Astrocyte (in vitro differentiated cells and primary cell): ENCODE results near the gene YIPF3. TPM values are rescaled to one million over a fixed set of nuclear protein-coding genes. Genes with fewer than 3 reads are reported as not detected.

Experiments
- DNase-seq: peaks from one replicate; pipeline ENCODE4 v3.0.0-alpha.2; 2010; ENCODE audit warnings: low read depth
- FAIRE-seq: peaks from 2 replicates; lab custom pipeline; 2011; peaks lifted over from hg19 to GRCh38; lab: Jason Lieb, UNC
- H2AFZ ChIP-seq: 2 replicates; pipeline ENCODE4 v1.6.0; 2012; ENCODE audit warnings: low read depth, low read length, inconsistent platforms
- H3K27ac ChIP-seq: 2 replicates; pipeline ENCODE4 v1.5.1; 2011; ENCODE audit warnings: low read depth, low read length, inconsistent platforms
- H3K27me3 ChIP-seq: 2 replicates; pipeline ENCODE4 v1.6.0; 2011; ENCODE audit warnings: low read length, inconsistent platforms; ENCODE audit not compliant: insufficient read depth
- H3K36me3 ChIP-seq: 2 replicates; pipeline ENCODE4 v1.5.1; 2011; ENCODE audit warnings: low read length, inconsistent platforms; ENCODE audit not compliant: insufficient read depth
- H3K4me1 ChIP-seq: 2 replicates; pipeline ENCODE4 v1.5.1; 2011; ENCODE audit warnings: low read length, inconsistent platforms; ENCODE audit not compliant: insufficient read depth
- H3K4me2 ChIP-seq: 2 replicates; pipeline ENCODE4 v1.6.0; 2012; ENCODE audit warnings: low read length, inconsistent platforms
- H3K4me3 ChIP-seq: 2 replicates; pipeline ENCODE4 v1.5.1; 2011; ENCODE audit warnings: low read depth, mild to moderate bottlenecking, low read length, inconsistent platforms; ENCODE audit not compliant: insufficient read depth
- H3K79me2 ChIP-seq: 2 replicates; pipeline ENCODE4 v1.6.0; 2012; ENCODE audit warnings: mild to moderate bottlenecking, low read length, inconsistent platforms; ENCODE audit not compliant: insufficient read depth
- H3K9ac ChIP-seq: 2 replicates; pipeline ENCODE4 v1.6.0; 2012; ENCODE audit warnings: mild to moderate bottlenecking, low read length, inconsistent platforms
- H3K9me3 ChIP-seq: 2 replicates; pipeline ENCODE4 v1.5.1; 2012; ENCODE audit warnings: low read depth, mild to moderate bottlenecking, low read length, inconsistent platforms; ENCODE audit not compliant: insufficient read depth
- H4K20me1 ChIP-seq: 2 replicates; pipeline ENCODE4 v1.6.0; 2012; ENCODE audit warnings: low read length, inconsistent platforms; ENCODE audit not compliant: insufficient read depth
- H3K27ac Mint-ChIP-seq: one replicate; pipeline ENCODE4 v1.8.0; 2021; ENCODE audit warnings: mild to moderate bottlenecking, mixed read lengths; ENCODE audit not compliant: unreplicated experiment
- H3K27me3 Mint-ChIP-seq: one replicate; pipeline ENCODE4 v1.8.0; 2021; ENCODE audit warnings: low read depth, mixed read lengths; ENCODE audit not compliant: unreplicated experiment
- H3K36me3 Mint-ChIP-seq: one replicate; pipeline ENCODE4 v1.8.0; 2021; ENCODE audit warnings: low read depth, mixed read lengths; ENCODE audit not compliant: unreplicated experiment
- H3K4me1 Mint-ChIP-seq: one replicate; pipeline ENCODE4 v1.8.0; 2021; ENCODE audit warnings: low read depth, mixed read lengths; ENCODE audit not compliant: unreplicated experiment
- H3K4me3 Mint-ChIP-seq: one replicate; pipeline ENCODE4 v1.8.0; 2021; ENCODE audit warnings: mild to moderate bottlenecking, moderate library complexity, mixed read lengths; ENCODE audit not compliant: unreplicated experiment
- H3K9me3 Mint-ChIP-seq: one replicate; pipeline ENCODE4 v1.8.0; 2021; ENCODE audit warnings: mild to moderate bottlenecking, mixed read lengths; ENCODE audit not compliant: unreplicated experiment
- CTCF ChIP-seq: IDR thresholded peaks from 2 replicates; pipeline ENCODE4 v1.5.1; 2011; ENCODE audit warnings: low read depth, mild to moderate bottlenecking, inconsistent platforms, low read length, moderate library complexity; ENCODE audit not compliant: insufficient read depth
- EZH2 ChIP-seq: IDR thresholded peaks from 2 replicates; pipeline ENCODE4 v1.6.1; 2012; ENCODE audit warnings: mild to moderate bottlenecking, low read length, inconsistent platforms; ENCODE audit not compliant: insufficient read depth
- total RNA-seq: library from RNA; stranded (reverse); gene quantifications from 2 replicates; pipeline ENCODE4 v1.2.1, GENCODE V29; 2021

The YIPF3 gene
- total RNA-seq, 1 donor from 2014 or later, result 132 TPM

GRCh38 chr6:43477235-43478007 is 39.3 kb downstream of the YIPF3 start, which contains the start of gene TJAP1:
Gene TJAP1 (plus strand): TSS chr6:43477570. CDS start chr6:43499002, 21,432 bp downstream.
- Histone ChIP-seq H3K79me2 (peaks cover 42% of the 10 kb centered on the region), H3K27ac (peak within 1 kb of the TSS; percentile 71), H3K4me2 (peak within 1 kb of the TSS; percentile 93), H3K36me3 (no peaks in the 10 kb centered on the region), H3K4me1 (peaks cover 13% of the 10 kb centered on the region), H4K20me1 (peaks cover 8% of the 10 kb centered on the region), H2AFZ (peak within 1 kb of the TSS; percentile 86), H3K9me3 (no peaks in the 10 kb centered on the region), H3K27me3 (no peaks in the 10 kb centered on the region), H3K4me3 (peak within 1 kb of the TSS; percentile 74), H3K9ac (peak within 1 kb of the TSS; percentile 94)
- DNase-seq (peak; percentile 75), FAIRE-seq (no peak)
- no peaks in the 10 kb centered on the region for H3K9me3 Mint-ChIP-seq
- H3K27ac Mint-ChIP-seq, result peak within 1 kb of the TSS; percentile 92
- H3K27me3 Mint-ChIP-seq, result peaks cover 1% of the 10 kb centered on the region
- TF ChIP-seq EZH2 (no peak), CTCF (no peak)
- no peaks in the 10 kb centered on the region for H3K36me3 Mint-ChIP-seq
- H3K4me3 Mint-ChIP-seq, result peak within 1 kb of the TSS; percentile 95
- peaks cover 20% of the 10 kb centered on the region for H3K4me1 Mint-ChIP-seq

- peaks cover 2% of the 10 kb centered on the region for H4K20me1 ChIP-seq
- peak overlapping the region; percentile 74 for H3K4me3 ChIP-seq
- H3K79me2 ChIP-seq, result peaks cover 36% of the 10 kb centered on the region
- H3K27ac ChIP-seq, result peak overlapping the region; percentile 3
- no peak for FAIRE-seq
- H3K4me1 ChIP-seq, result peaks cover 13% of the 10 kb centered on the region
- peak overlapping the region; percentile 93 for H3K4me2 ChIP-seq
- H3K9me3 Mint-ChIP-seq, result no peaks in the 10 kb centered on the region
- no peaks in the 10 kb centered on the region for H3K36me3 ChIP-seq
- peaks cover 2% of the 10 kb centered on the region for H3K27me3 Mint-ChIP-seq
- peak overlapping the region; percentile 94 for H3K9ac ChIP-seq
- H2AFZ ChIP-seq, result peak overlapping the region; percentile 86
- H3K4me3 Mint-ChIP-seq, result peak overlapping the region; percentile 95
- DNase-seq, result no peak
- H3K9me3 ChIP-seq, result no peaks in the 10 kb centered on the region
- H3K4me1 Mint-ChIP-seq, result peaks cover 15% of the 10 kb centered on the region
- no peaks in the 10 kb centered on the region for H3K36me3 Mint-ChIP-seq
- TF ChIP-seq CTCF (no peak), EZH2 (no peak)
- H3K27me3 ChIP-seq, result peaks cover under 1% of the 10 kb centered on the region
- H3K27ac Mint-ChIP-seq, result peak overlapping the region; percentile 92
These were observed 40.0 kb downstream of the YIPF3 start for GRCh38 chr6:43476746-43477145.

DNA sequence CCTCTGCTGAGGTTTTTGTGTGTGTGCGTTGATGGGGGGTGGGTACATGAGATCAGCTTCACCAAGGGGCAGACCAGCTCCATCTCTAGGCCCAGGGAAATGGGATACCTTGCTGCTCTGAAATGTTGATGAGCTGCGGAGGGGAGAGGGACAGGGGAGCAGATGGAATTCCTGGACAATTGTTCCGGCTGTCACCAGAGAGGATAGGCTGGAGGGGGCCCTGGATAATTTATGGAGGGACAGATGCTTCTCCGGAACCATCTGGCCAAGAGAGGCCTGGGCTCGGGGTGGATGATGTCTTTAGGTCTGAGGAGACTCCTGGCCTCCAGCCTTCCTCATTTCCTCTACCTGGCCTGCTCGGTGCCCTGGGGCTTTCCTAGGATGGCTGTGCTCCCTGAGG is 41.2 kb downstream of the YIPF3 start:
- Histone ChIP-seq H3K79me2 (peaks cover 26% of the 10 kb centered on the region), H3K4me1 (peaks cover 13% of the 10 kb centered on the region), H3K4me3 (no peak overlapping the region), H3K9ac (no peak overlapping the region), H3K36me3 (no peaks in the 10 kb centered on the region), H3K27ac (no peak overlapping the region), H4K20me1 (no peaks in the 10 kb centered on the region), H3K4me2 (no peak overlapping the region), H2AFZ (no peak overlapping the region), H3K9me3 (no peaks in the 10 kb centered on the region), H3K27me3 (peaks cover 6% of the 10 kb centered on the region)
- DNase-seq (no peak), FAIRE-seq (no peak)
- Mint-ChIP-seq H3K4me3 (no peak overlapping the region), H3K4me1 (peaks cover 6% of the 10 kb centered on the region), H3K36me3 (no peaks in the 10 kb centered on the region), H3K9me3 (no peaks in the 10 kb centered on the region), H3K27ac (no peak overlapping the region), H3K27me3 (peaks cover 2% of the 10 kb centered on the region)
- TF ChIP-seq EZH2, result no peak
- no peak for TF ChIP-seq CTCF
